SK-N-SH (cell line): ENCODE data around the gene HOXC10. TPM values are rescaled to one million over a fixed set of nuclear protein-coding genes. Genes with fewer than 3 reads are reported as not detected.

Source experiments
- CTCF ChIA-PET: fragments of 300-600, 350-600 bp; formaldehyde crosslinking; extraction: SDS; loops from one replicate; lab custom pipeline; 2021; lab: Yijun Ruan, JAX
- POLR2A ChIA-PET: fragments of 350-600 bp; sonication (Branson Sonifier 250); formaldehyde crosslinking; extraction: SDS; loops from one replicate; lab custom pipeline; 2020; ENCODE audit warnings: antibody characterized with exemption, inconsistent platforms; lab: Yijun Ruan, JAX
- DNase-seq: peaks from one replicate; pipeline ENCODE4 v3.0.0; 2012
- H2AFZ ChIP-seq: fragments of 200-600 bp; sonication (generic); 2 replicates; pipeline ENCODE4 v1.8.1; 2016; ENCODE audit warnings: antibody characterized with exemption, mild to moderate bottlenecking, low read depth
- H3F3A ChIP-seq: fragments of 200-600 bp; sonication (generic); replicated peaks from 2 replicates; pipeline ENCODE3; 2016; ENCODE audit warnings: antibody characterized with exemption, mild to moderate bottlenecking; ENCODE audit not compliant: insufficient read depth
- H3K27ac ChIP-seq, 2 experiments: fragments of 200-500 bp in 1 of 2; fragments of 200-600 bp in 1 of 2; sonication (Bioruptor generic) in 1 of 2; sonication (generic), shearing (Covaris generic) in 1 of 2; 2 replicates each; pipeline versions ENCODE4 v1.5.1 to v1.6.1; 2014 to 2016; ENCODE audit warnings: low read depth in 2 of 2, inconsistent platforms in 1 of 2, low read length in 1 of 2, mild to moderate bottlenecking in 1 of 2, mixed read lengths in 1 of 2
- H3K27me3 ChIP-seq: fragments of 200-600 bp; sonication (generic), shearing (Covaris generic); 2 replicates; pipeline ENCODE4 v1.6.1; 2016; ENCODE audit warnings: mixed run types; ENCODE audit not compliant: insufficient read depth
- H3K36me3 ChIP-seq, 2 experiments: fragments of 200-500 bp in 1 of 2; fragments of 200-600 bp in 1 of 2; sonication (Bioruptor generic) in 1 of 2; sonication (generic) in 1 of 2; replicated peaks in 1 of 2; 2 replicates each; pipeline versions ENCODE3 to v1.5.1; 2014 to 2016; ENCODE audit warnings: low read length in 1 of 2, mild to moderate bottlenecking in 1 of 2; ENCODE audit not compliant: insufficient read depth in 2 of 2, control insufficient read depth in 1 of 2
- H3K4me1 ChIP-seq, 2 experiments: fragments of 200-500 bp in 1 of 2; fragments of 200-600 bp in 1 of 2; sonication (Bioruptor generic) in 1 of 2; sonication (generic), shearing (Covaris generic) in 1 of 2; 2 replicates each; pipeline versions ENCODE4 v1.5.1 to v1.6.1; 2014 to 2016; ENCODE audit warnings: low read depth in 1 of 2, low read length in 1 of 2, mixed run types in 1 of 2; ENCODE audit not compliant: insufficient read depth in 2 of 2, control insufficient read depth in 1 of 2
- H3K4me2 ChIP-seq: fragments of 200-600 bp; sonication (generic), shearing (Covaris generic); 2 replicates; pipeline ENCODE4 v1.6.1; 2017; ENCODE audit warnings: mixed run types
- H3K4me3 ChIP-seq, 2 experiments: fragments of 200-500 bp in 1 of 2; fragments of 200-600 bp in 1 of 2; sonication (Bioruptor generic) in 1 of 2; sonication (generic), shearing (Covaris generic) in 1 of 2; 2 replicates each; pipeline versions ENCODE4 v1.5.1 to v1.8.1; 2014 to 2016; ENCODE audit warnings: low read depth in 2 of 2, inconsistent platforms in 1 of 2, low read length in 1 of 2, mild to moderate bottlenecking in 1 of 2, mixed read lengths in 1 of 2, moderate library complexity in 1 of 2
- H3K79me2 ChIP-seq: fragments of 200-600 bp; sonication (generic); 2 replicates; pipeline ENCODE4 v1.8.1; 2017; ENCODE audit warnings: mild to moderate bottlenecking; ENCODE audit not compliant: insufficient read depth
- H3K9ac ChIP-seq: fragments of 200-600 bp; sonication (generic); 2 replicates; pipeline ENCODE4 v1.6.1; 2017; ENCODE audit warnings: mixed run types
- H3K9me2 ChIP-seq: fragments of 200-600 bp; sonication (generic); 2 replicates; pipeline ENCODE4 v1.6.1; 2017; ENCODE audit warnings: mixed run types
- H3K9me3 ChIP-seq: fragments of 200-600 bp; sonication (generic); 2 replicates; pipeline ENCODE4 v1.6.1; 2017; ENCODE audit warnings: mixed run types, mild to moderate bottlenecking, moderate library complexity
- H4K20me1 ChIP-seq: fragments of 200-600 bp; sonication (generic); 2 replicates; pipeline ENCODE4 v1.6.1; 2017; ENCODE audit warnings: mild to moderate bottlenecking, mixed run types; ENCODE audit not compliant: insufficient read depth
- CHD2 ChIP-seq: fragments of 150-350 bp; IDR thresholded peaks from 2 replicates; pipeline ENCODE4 v1.6.1; 2018; ENCODE audit warnings: low read length; ENCODE audit not compliant: partially characterized antibody
- EZH2phosphoT487 ChIP-seq: fragments of 200-600 bp; sonication (generic); IDR thresholded peaks from 2 replicates; pipeline ENCODE4 v1.6.1; 2017; ENCODE audit warnings: low read depth, mixed run types, mild to moderate bottlenecking, antibody characterized with exemption, moderate library complexity, borderline replicate concordance
- FOSL2 ChIP-seq: IDR thresholded peaks from 2 replicates; pipeline ENCODE4 v1.4.0; 2012; ENCODE audit warnings: low read depth, mild to moderate bottlenecking, moderate library complexity, borderline replicate concordance
- IRF3 ChIP-seq: fragments of 150-350 bp; IDR thresholded peaks from 2 replicates; pipeline ENCODE4 v1.6.1; 2016; ENCODE audit warnings: mild to moderate bottlenecking, low read depth, low read length
- JUND ChIP-seq: IDR thresholded peaks from 2 replicates; pipeline ENCODE4 v1.4.0; 2012
- MAX ChIP-seq: IDR thresholded peaks from 2 replicates; pipeline ENCODE4 v1.4.0; 2012; ENCODE audit warnings: low read depth
- MXI1 ChIP-seq: IDR thresholded peaks from 2 replicates; pipeline ENCODE4 v1.6.1; 2012; ENCODE audit warnings: mild to moderate bottlenecking, low read depth, low read length, improper control_type of control experiment
- RFX5 ChIP-seq: IDR thresholded peaks from 2 replicates; pipeline ENCODE4 v1.6.1; 2012; ENCODE audit warnings: mild to moderate bottlenecking, improper control_type of control experiment, low read length
- TAF1 ChIP-seq: IDR thresholded peaks from 2 replicates; pipeline ENCODE4 v1.6.1; 2012; ENCODE audit warnings: low read depth, mild to moderate bottlenecking, low read length, moderate library complexity, borderline replicate concordance
- WGBS: methylation state at CpG from one replicate; pipeline ENCODE4 v1.1.6; 2017; ENCODE audit warnings: low lambda C conversion rate; 5-methylcytosine and 5-hydroxymethylcytosine counted together
- polyA plus RNA-seq, 3 experiments: library from polyadenylated mRNA; depleted of rRNA; stranded (reverse); fragments of >200 nt; gene quantifications; 2 replicates each; pipeline ENCODE4 v1.2.3, GENCODE V29; 2012

The HOXC10 gene
- polyA plus RNA-seq, 1 of the 3 experiments (the other 2 are of a cell fraction), result 0.03 TPM

- no peak for TF ChIP-seq MXI1
- no peak for TF ChIP-seq FOSL2
- TF ChIP-seq EZH2phosphoT487, result no peak
- TF ChIP-seq CHD2, result no peak
- TF ChIP-seq JUND, result no peak
- no peak for TF ChIP-seq TAF1
- no peak for TF ChIP-seq IRF3
Measured at GRCh38 chr12:54008260-54008552, 23.3 kb downstream of the HOXC10 start (continued).

GRCh38 chr12:54009171-54010052 lies 24.5 kb downstream of the HOXC10 start:
- Histone ChIP-seq H3K4me2 (peak overlapping the region; percentile 76), H3K4me3 (peak overlapping the region; percentile 32 to 48; a peak in 3 of 4 replicates), H3K4me1 (peaks cover 0 to 17% of the 10 kb centered on the region in 2 experiments; a peak in 1 of 4 replicates), H3K9ac (peak overlapping the region; percentile 21; the same call in 1 of the 2 replicates), H3K9me3 (no peaks in the 10 kb centered on the region), H3K9me2 (no peaks in the 10 kb centered on the region), H3K36me3 (no peaks in the 10 kb centered on the region), H4K20me1 (no peaks in the 10 kb centered on the region), H3F3A (peaks cover 8% of the 10 kb centered on the region), H3K27me3 (no peaks in the 10 kb centered on the region), H3K27ac (no peak overlapping the region), H3K79me2 (no peaks in the 10 kb centered on the region), H2AFZ (peak overlapping the region; percentile 81)
- 38% methylated on average over 37 of the region's 51 CpGs for WGBS
- peak; percentile 61 for DNase-seq
- TF ChIP-seq MAX (peak; percentile 60), RFX5 (no peak)
- POLR2A ChIA-PET, result interaction anchor here (0.6 to 1.8 kb wide), 8 partner anchors 8 to 428 kb away, joined by 3 to 11 read pairs (median 4); partner anchors contain the start of gene HOXC6
- CTCF ChIA-PET, result interaction anchor here (0.6 to 24.5 kb wide), 18 partner anchors 8 to 361 kb away, joined by 3 to 568 read pairs (median 5); partner anchors contain the start of genes HOXC10, HOXC5, HOXC6 and SMUG1
